ENCODE data around the gene THAP10.
"Not testable (repeated sequence)": the region's sequence is repeated elsewhere in the genome, so short reads cannot be mapped to it uniquely, and the experiment has no call there.

Gene THAP10

GRCh38 chr15:70876011-70876410 lies 16.2 kb downstream of the THAP10 start:
- no peak for DNase-seq

DNA sequence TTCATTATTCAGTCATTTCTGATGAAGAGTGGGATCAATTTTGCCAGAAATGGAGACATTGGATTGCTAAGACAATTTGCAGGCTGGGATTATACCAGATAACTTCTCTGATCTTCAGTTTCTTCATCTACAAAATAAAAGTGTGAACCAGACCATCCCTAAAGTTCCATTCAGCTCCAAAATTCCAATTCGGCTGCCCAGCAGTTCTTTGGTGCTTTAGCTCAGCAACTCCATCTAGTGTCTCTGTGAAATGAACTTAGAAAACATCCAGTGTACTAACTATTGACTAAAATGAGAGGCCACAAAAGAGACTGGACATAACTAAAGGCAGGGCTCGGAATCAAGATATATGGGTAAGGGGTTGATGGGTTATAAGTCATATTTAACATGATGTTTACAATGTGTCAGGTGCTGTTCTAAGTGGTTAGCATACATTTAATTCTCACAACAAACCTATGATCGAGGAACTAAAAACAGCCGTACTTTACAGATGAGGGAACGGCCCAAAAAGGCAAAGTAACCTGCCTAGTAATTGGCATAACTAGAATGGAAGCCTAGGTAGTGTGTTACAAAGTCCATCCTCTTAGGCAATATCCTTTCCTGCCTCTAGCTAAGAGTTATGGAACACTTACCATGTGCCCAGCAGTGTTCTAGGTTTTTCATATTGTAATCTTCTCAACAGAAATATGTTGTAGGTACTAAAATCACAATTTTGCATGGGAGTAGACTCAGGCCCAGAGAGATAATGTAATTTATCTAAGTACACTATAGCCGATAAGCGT lies 17.0 kb downstream of the THAP10 start:
- no peak for DNase-seq

- DNase-seq, result no peak
These were observed 18.8 kb downstream of the THAP10 start for GRCh38 chr15:70873232-70874054.

DNA sequence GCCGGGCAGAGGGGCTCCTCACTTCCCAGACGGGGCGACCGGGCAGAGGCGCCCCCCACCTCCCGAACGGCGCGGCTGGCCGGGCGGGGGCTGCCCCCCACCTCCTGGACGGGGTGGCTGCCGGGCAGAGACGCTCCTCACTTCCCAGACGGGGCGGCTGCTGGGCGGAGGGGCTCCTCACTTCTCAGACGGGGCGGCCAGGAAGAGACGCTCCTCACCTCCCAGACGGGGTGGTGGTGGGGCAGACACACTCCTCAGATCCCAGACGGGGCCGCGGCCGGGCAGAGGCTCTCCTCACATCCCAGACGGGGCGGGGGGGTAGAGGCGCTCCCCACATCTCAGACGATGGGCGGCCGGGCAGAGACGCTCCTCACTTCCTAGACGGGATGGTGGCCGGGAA lies 20.7 kb downstream of the THAP10 start:
- not testable (repeated sequence) for DNase-seq

- DNase-seq, result no peak
These were observed 22.2 kb downstream of the THAP10 start for GRCh38 chr15:70870051-70870450.

DNA sequence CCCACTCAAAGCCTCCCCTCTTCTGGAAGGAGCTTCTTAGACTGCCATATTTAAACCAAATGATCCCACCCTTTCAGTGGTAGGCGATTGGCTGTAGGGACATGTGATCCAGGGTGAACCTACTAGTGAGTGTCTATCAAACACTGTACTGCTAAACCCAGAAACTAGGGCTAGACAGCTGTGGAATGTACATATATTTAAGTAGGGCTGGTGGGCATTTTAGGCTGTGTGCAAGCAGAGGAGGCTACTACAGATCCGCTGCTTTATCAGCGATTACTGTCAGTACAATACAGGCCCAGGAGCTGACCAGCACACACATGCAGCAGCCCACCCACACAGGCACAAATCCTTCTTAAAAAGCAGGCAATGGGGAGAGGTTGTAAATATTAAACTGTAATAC lies 22.9 kb downstream of the THAP10 start:
- no peak for DNase-seq

DNA sequence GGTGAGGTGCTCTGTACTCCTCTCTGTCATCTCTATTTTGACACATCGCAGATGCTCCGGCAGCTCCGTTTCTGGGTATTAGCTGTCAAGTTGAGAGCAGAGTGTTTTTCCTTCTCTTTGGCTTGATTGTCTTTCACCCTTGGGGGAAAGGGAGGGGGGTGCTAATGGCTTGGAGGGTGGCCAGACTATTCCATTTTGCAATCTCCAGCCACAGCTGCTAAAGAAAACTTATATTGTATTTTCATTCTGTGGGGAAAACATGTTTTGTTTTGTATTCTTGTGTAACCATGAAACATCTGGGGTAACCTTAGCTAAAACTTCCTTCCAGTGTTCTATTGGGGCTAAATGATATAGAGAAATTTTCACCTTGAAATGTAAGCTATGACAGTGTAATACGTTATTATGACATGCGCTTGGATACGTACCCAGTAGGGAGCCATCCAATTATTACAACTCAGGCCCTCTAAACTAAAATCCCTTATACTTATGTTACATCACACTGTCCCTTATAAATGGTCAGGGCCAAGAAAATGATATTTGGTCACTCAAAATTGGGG lies 24.2 kb downstream of the THAP10 start:
- no peak for DNase-seq

DNA sequence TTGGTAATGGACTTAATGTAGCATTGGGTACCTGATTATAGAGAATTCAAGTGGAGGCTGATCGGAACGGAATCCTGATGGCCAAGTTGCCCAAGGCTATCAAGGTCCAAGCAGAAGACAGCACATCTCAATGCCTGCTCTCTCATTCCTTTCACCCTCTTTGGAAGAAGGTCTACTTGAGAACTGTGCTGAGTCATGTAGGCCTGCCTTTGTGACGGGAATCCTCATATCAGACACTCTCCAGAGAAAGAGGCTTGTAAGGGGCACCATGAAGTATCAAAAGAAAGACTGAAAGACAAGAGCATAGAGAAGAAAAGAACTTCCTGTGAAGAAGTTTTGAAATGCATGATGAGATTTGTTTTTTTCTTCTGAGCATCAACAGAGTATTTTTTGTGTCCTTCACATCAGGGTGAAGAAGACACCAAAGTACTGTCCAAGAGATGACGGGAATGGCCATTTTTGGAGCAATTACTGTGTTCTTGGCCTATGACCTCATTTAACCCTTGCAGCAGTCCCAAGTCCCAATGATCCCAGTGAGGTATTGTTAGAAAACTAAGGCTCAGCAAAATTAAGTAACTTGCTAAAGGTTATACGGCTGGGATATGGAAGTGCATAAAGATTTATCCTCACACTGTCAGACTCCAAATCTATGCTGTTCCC lies 25.1 kb downstream of the THAP10 start:
- DNase-seq, result no peak

DNA sequence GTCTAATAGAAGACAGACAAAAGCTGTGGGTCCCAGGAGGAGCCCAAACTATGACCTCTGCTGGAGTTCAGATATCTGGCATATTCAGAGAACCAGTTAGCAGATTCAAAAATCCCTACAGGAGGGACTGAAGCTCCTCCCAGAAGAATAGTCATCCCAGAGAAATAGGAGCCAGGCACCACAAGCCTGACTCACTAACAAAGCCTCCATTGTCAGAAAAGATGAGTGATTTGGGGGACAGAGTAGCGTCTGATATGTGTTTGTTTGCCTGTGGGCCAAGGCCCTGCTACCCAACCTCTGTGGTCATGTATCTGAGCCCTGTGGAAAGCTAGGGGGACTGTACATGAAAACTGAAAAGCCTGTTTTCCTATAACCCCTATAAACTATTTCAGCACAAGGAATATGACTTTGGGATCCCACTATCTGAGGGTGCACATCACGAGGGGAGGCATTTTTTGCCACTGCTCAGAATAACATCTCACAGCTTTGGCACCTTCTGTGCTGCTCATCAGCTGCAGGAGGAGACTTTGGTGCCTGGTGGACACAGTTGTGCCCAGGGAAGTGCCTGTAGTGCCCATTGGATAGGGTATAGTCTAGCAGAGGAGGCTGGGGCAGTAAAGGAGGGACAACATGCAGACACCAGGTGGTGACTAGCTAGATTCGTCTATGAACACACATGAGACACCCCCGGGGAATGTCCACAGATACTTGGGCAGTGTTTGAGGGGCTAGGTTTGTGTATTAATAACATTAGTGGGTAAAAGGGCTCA lies 28.6 kb downstream of the THAP10 start:
- DNase-seq, result no peak

DNA sequence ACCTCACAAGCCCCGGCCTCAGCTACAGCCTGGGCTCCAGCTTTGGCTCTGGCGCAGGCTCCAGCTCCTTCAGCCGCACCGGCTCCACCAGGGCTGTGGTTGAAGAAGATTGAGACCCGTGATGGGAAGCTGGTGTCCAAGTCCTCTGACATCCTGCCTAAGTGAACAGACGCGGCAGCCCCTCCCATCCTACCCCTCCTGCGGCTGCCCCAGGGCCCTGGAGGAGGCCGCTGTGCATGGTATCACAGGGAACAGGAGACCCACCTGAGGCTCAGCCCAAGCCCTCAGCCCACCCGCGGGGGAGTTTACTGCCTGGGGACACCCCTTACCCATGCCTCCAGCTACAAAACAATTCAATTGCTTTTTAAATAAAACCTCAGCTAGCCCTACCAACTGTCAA lies 32.2 kb downstream of the THAP10 start:
- DNase-seq, result no peak

GRCh38 chr15:70859322-70859908 lies 32.8 kb downstream of the THAP10 start:
- no peak for DNase-seq

DNA sequence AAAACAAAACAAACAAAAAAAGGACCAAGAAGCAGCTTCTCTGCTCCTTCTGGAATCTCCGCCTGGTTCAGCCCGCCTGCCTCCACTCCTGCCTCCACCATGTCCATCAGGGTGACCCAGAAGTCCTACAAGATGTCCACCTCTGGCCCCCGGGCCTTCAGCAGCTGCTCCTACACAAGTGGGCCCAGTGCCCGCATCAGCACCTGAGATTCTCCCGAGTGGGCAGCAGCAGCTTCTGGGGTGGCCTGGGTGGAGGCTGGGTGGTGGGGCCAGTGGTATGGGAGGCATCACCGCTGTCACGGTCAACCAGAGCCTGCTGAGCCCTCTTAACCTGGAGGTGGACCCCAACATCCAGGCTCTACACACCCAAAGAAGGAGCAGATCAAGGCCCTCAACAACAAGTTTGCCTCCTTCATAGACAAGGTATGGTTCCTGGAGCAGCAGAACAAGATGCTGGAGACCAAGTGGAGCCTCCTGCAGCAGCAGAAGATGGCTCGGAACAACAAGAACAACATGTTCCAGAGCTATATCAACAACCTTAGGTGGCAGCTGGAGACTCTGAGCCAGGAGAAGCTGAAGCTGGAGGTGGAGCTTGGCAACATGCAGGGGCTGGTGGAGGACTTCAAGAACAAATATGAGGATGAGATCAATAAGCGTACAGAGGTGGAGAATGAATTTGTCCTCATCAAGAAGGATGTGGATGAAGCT lies 33.5 kb downstream of the THAP10 start:
- not testable (repeated sequence) for DNase-seq

- DNase-seq, result no peak
These were observed 34.5 kb downstream of the THAP10 start for GRCh38 chr15:70857562-70858285.

- peak; percentile 80 for DNase-seq
These were observed 35.2 kb downstream of the THAP10 start for GRCh38 chr15:70856884-70857561.

GRCh38 chr15:70856177-70856883 lies 35.9 kb downstream of the THAP10 start:
- no peak for DNase-seq

DNA sequence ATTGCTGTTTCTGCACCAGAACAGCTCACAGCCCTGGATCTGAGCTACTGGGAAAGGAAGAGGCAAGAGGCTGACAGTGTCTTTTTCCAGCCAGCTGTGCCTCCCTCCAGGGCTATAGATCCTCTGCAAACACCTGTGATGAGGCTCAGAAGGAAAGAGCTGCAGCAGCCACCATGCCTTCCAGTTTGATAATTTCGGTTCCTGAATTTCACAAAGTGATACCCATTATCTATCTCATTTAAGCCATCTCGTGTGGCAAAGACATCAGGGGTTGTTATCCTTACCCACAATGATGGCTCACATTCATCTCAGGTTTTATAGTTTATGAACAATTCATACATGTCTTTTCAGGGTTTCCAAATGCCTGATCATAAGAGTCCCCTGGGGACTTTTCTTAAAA lies 36.5 kb downstream of the THAP10 start:
- no peak for DNase-seq

GRCh38 chr15:70854666-70854976 lies 37.6 kb downstream of the THAP10 start:
- DNase-seq, result no peak

GRCh38 chr15:70853973-70854665 lies 38.1 kb downstream of the THAP10 start, which contains the start of gene LARP6:
Gene LARP6 (minus strand): TSS chr15:70854157. CDS start chr15:70854088, 69 bp downstream.
- DNase-seq, result no peak
